Heart left ventricle (tissue), 13 donors: Measurements from ENCODE around the gene PDGFC.

Source experiments
- POLR2A ChIP-seq, 2 donors: fragments of 450-650 bp; IDR thresholded peaks; one replicate each; pipeline ENCODE4 v1.6.1; 2017; ENCODE audit warnings: antibody characterized with exemption in 2 of 2, mild to moderate bottlenecking in 2 of 2, moderate library complexity in 2 of 2
- TF ChIP-seq, protein P1 (sequence below), 12 donors: fragments of 200-600 bp; sonication (generic) in 4 of 12; IDR thresholded peaks; one replicate each; pipeline versions ENCODE4 v1.5.0 to v1.8.0; 2018 to 2022; ENCODE audit warnings: antibody characterized with exemption in 12 of 12, mild to moderate bottlenecking in 5 of 12
- donor health status: ischemic (EF 13 %, LVEDD 7.1; RV severe dilation, severe dysfunction).
- donor health status: DM: no; HTN: yes; CAD: no.
- donor health status: DM: no; HTN: no; CAD: no.
- donor health status: ischemic (EF 25% LVEDD 6.9; RV normal size, moderate dysfunction).
- donor health status: ischemic (EF 25% LVEDD 5.7; RV mildly dilated, moderate dysfunction).
- donor health status: ischemic (EF 35%, LVEDD 5.7; RV mildly dilated, moderate dysfunction).
- donor health status: nonischemic (EF 11% LVEDD 7.7; RV severe dilation, severe dysfunction).
- donor health status: DM: yes; HTN: yes; CAD: no.
- donor health status: PGD.
- donor health status: ischemic (EF 29% LVEDD 5.4; RV normal size, mild dysfunction).
- donor health status: nonischemic (EF 23%, LVEDD 6.1; RV moderate dilation, normal function).

DNA sequence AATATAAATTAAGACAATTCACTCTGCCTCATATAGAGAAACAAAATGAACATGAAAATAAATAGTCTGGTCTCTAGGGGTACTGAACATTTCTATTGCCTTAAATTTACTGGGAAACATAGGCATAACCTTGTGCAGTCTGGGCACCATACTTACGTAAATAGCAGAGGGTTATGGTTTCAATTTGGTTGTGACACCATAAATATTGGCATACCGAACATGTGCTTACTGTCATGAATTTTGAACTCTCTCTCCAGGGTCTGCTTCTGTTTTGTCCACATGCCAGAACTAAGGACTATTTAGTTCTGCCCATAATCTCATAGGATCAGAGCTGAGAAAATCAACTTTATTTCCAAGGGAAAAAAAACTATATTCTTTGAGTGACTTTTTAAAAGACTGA, 17.6 kb downstream of the PDGFC start:
- TF ChIP-seq, protein P1, sequence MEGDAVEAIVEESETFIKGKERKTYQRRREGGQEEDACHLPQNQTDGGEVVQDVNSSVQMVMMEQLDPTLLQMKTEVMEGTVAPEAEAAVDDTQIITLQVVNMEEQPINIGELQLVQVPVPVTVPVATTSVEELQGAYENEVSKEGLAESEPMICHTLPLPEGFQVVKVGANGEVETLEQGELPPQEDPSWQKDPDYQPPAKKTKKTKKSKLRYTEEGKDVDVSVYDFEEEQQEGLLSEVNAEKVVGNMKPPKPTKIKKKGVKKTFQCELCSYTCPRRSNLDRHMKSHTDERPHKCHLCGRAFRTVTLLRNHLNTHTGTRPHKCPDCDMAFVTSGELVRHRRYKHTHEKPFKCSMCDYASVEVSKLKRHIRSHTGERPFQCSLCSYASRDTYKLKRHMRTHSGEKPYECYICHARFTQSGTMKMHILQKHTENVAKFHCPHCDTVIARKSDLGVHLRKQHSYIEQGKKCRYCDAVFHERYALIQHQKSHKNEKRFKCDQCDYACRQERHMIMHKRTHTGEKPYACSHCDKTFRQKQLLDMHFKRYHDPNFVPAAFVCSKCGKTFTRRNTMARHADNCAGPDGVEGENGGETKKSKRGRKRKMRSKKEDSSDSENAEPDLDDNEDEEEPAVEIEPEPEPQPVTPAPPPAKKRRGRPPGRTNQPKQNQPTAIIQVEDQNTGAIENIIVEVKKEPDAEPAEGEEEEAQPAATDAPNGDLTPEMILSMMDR (IDR thresholded peaks at IDR 0.05) = no peak
- no peak for TF ChIP-seq POLR2A (IDR thresholded peaks at IDR 0.05)
